ENCODE results near the gene HIPK2.

The HIPK2 gene

DNA sequence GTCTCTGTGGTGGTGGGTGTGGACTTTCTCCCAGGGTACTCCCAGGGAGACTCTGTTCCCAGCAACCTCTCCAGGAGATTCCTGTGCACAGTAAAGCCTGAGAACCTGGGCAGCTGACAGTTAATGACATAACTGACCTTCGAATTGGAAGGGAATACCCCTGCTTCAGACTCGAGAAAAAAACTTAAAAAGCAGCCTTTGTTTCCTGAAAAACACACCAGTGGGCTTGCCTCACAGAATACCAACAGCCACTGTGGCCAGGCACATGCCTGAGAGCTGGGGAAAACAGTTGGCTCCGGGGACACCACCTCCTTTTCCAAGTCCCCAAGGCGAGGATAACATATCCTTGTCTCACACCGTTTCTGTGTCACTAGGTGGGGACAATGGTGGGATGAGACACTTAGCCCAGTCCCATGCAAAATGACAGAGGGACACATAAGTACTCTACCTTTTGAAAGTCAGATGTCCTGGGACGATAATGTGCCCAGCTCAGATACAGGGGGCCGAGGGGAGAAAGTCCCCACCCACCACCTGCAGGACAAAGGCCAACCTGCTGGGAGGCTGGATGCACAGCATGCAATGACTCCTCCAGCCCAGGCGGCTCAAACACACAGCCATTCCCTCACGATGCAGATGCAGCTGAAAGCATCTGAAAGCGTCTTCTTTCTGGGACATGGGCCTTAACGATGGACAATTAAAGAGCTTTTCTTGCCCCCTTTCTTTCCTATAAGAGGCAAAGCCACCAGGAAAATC is 65.6 kb downstream of the HIPK2 start:
- no peak for DNase-seq

DNA sequence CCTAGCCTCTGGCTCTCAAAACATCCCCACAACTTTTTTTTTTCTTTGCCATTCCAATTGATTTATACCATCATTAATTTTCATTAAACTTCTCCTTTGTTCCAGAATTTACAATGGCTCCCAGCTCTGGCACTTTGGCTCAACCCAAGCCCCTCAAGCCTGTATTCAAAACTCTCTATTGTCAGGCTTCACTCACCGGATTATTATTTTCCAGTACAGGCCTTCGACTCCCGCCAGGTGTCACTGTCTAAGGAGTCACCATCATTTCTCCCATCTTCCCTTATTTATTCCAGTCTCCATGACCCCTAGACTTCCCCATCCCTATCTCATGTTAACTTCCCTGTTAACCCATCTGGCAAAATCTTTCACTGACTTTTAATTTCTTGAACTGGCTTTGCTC is 67.8 kb downstream of the HIPK2 start:
- no peak for DNase-seq

DNA sequence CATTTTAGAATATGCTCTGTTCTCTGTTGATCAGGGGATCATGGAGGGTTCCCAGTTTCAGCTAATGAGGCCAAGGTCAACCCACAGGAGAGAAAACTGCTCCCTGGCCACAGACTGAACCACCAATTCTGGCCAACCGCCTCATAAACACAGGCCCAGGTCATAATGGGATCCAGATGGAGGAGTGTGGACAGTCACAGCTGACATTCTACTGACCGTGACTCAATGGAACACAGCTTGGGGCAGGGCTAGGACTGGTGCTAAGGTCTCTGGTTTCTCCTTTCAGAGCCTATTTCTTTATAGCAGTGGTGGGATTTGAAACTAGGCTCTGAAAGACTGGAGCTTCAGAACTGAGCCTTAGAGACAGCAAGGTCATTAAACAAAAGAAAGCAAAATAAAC is 68.3 kb downstream of the HIPK2 start:
- no peak for DNase-seq

- no peak for DNase-seq
Observed at GRCh38 chr7:139708541-139708940, 69.3 kb downstream of the HIPK2 start.

DNA sequence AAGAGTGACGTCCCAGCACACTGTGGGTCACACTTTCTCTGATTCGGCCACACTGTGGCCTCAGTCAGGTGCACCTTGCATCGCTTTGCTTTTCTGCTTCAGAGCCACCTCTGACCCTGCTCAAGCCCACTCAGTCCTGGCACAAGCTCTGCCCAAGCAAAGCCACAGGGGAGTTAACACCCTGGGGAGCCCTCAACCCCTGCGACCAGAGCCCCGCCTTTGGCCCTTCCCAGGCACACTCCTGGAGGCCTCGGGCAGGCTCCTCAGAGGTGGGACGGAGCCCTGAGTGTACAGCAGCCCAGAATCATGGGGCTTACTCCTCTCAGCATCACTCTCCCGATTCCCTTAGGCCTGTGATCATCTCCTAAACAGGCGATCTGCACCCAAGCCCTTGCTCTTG is 71.0 kb downstream of the HIPK2 start:
- no peak for DNase-seq

GRCh38 chr7:139704308-139704879 is 73.4 kb downstream of the HIPK2 start:
- DNase-seq, result no peak

- DNase-seq, result no peak
Observed at GRCh38 chr7:139703487-139704307, 74.1 kb downstream of the HIPK2 start.

GRCh38 chr7:139702811-139703486 is 74.8 kb downstream of the HIPK2 start:
- DNase-seq, result no peak

- no peak for DNase-seq
Observed at GRCh38 chr7:139702313-139702731, 75.5 kb downstream of the HIPK2 start.

DNA sequence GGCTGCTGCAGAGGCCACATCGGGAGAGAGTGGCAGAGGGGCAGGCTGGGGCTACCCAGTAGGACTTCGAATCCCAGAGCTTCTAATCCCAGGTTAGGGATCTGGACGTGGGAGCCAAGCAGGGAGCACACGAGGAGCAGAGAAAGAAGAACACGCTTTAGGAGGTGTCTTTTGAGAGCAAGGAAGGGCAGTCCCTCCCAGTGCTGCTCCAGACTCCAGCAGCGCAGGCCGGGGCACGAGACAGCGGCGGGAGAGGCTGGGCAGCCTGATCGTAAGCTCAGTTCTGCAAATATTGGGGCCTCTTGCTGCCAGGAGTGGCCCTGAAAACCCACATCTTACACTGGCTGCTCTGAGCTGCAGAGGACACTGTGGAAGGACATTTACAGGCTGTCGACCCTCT is 75.9 kb downstream of the HIPK2 start:
- no peak for DNase-seq

- DNase-seq, result no peak
Observed at GRCh38 chr7:139700505-139701235, 77.1 kb downstream of the HIPK2 start.

DNA sequence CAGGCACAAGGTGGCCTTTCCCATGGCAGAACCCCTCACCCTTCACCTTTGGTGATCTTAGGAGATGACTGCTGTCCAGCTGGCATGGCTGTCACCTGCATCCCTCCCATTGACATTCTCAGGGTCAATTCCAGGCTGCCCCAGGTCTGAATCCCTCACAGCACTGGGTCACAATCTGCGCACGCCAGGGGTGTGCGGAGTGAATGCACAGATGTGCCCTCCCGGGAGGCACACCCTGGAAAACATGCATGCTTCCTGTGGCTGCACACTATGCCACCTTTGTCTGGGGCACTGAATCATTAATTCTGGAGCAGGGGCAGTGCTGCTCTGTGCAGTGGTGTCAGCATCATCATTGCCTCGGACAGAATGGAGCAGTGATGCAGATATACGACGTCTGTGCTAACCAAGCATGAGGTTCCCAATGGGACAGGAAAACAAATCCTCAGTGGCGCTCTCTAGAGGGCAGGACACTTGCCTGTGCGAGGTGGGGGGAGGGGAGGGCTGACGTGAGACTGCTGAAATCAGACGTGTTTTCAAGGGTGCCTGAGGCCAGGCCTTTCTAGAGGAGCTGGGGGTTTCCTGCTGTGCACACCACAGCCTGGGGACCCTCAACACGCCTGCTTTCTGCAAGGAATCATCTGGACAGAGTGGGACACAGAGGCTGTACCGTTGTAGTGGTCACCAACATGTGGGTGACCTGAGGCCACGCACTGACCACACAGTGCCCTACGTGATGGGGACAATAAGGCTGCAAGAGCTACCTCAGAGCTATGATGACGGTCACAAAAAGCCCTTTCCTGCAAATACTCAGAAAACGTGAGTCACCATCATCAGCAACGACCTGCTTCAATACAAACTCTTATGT is 77.9 kb downstream of the HIPK2 start:
- no peak for DNase-seq

DNA sequence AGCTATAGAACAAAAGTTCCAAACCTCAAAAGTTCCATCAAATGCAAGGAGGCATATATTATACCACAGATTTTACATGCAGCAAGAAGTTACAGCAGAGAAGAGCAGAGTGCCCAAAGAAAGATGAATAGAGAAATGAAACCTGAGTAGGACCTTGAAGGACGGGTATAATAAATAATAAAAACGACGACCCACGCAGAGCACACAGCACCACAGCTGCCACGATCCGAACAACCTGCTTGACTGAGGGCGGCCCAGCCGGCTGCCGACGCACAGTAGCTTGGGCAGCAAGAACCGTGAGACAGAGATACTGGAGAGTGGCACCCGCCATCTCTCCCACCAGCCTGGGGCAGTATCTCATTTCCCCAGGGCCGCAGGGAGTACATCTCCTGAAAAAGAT is 79.0 kb downstream of the HIPK2 start:
- DNase-seq, result no peak

- DNase-seq, result no peak
Observed at GRCh38 chr7:139698278-139698677, 79.5 kb downstream of the HIPK2 start.

- no peak for DNase-seq
Observed at GRCh38 chr7:139697056-139697455, 80.7 kb downstream of the HIPK2 start.

- DNase-seq, result no peak
Observed at GRCh38 chr7:139696552-139696951, 81.2 kb downstream of the HIPK2 start.

DNA sequence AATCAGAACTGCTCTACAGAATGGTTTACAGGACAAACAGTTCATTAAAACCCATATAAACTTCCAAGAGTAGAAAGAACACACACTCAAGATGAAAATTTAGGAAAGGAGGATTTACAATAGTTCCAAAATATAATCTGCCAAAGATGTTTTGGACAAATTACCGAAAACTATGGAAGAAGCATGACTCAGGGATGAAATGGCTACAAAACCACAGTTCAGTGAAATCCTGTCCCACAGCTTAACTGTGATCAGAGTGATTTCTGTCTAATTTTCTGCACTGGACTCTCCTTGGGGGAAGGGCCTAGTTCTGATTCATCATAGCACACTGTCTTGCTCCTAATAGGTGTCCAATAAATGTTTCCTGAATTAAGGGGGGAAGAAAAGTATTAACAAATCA is 82.2 kb downstream of the HIPK2 start:
- no peak for DNase-seq

- DNase-seq, result no peak
Observed at GRCh38 chr7:139695051-139695450, 82.7 kb downstream of the HIPK2 start.

- no peak for DNase-seq
Observed at GRCh38 chr7:139694389-139694676, 83.5 kb downstream of the HIPK2 start.

DNA sequence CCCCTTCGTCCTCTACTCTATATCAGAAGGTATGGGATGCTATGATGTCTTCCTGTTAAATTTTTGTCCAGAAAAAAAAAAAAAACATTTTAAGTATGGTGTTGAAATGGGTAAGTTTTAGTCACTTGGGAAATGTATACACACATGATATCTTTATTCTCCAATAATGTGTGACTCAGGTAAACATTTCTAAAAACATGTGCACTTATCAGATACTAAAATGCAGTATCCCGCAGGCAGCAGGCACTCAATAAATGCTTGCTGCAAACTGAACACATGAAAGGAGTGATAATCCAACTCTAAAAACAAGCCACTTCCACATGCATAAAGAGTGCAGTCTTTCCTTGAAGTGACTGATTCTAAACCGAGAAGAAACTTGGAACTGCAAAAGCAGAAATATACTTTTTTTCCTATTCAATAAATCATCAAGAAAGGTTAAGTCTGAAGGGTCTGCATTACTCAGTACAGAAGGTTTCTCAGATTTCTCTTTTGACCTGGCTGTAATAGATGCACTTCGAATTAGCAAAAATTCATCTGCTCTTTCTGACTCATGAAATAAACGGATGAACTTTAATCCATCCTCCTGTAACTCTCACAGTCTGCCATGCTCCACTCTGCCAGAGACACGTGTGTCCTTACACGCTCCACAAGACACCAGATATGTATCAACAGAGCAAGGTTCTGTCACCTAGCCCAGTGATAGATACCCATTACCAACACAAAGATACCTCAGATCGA is 84.0 kb downstream of the HIPK2 start:
- DNase-seq, result no peak

DNA sequence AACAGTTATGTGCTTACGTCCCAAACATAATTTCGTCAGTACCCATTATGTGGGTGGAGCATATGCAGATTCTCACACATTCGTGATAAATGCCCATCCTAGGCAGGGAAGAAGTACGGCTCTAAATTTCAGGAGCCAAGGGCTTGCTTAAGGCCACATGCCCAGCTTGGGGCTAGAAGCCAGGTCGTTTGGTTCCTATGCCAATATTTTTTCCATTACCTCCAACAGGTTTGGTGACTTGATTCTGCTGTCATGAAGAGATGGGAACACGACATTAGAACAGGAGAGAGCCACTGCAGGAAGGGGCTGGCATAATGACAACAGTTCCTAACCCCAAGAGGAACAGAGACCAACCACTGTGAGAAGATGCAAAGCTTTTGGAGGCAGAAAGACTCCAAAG is 85.1 kb downstream of the HIPK2 start:
- no peak for DNase-seq

Measured in activated CD4-positive, alpha-beta T cell treated with anti-CD3 and anti-CD28 coated beads, Interleukin-2, amount 50 U/mL, for 1 hour (primary cell).